ENCODE data around the gene KIF16B.

Gene KIF16B

GRCh38 chr20:16346956-16347355 is 226.3 kb downstream of the KIF16B start:
- DNase-seq: no peak

GRCh38 chr20:16337707-16338106 is 235.5 kb downstream of the KIF16B start:
- no peak for DNase-seq

- no peak for DNase-seq
These were observed 245.6 kb downstream of the KIF16B start for GRCh38 chr20:16327606-16328005.

GRCh38 chr20:16321291-16321690 is 252.0 kb downstream of the KIF16B start:
- DNase-seq: no peak

GRCh38 chr20:16317445-16318362 is 255.5 kb downstream of the KIF16B start:
- DNase-seq: no peak

GRCh38 chr20:16316513-16316912 is 256.7 kb downstream of the KIF16B start:
- no peak for DNase-seq

GRCh38 chr20:16314748-16315159 is 258.5 kb downstream of the KIF16B start:
- no peak for DNase-seq

- no peak for DNase-seq
These were observed 258.9 kb downstream of the KIF16B start for GRCh38 chr20:16314320-16314719.

GRCh38 chr20:16313917-16314316 is 259.3 kb downstream of the KIF16B start:
- DNase-seq: no peak

GRCh38 chr20:16312998-16313397 is 260.2 kb downstream of the KIF16B start:
- no peak for DNase-seq

GRCh38 chr20:16311756-16312155 is 261.5 kb downstream of the KIF16B start:
- DNase-seq: no peak

GRCh38 chr20:16308754-16309153 is 264.5 kb downstream of the KIF16B start:
- no peak for DNase-seq

- DNase-seq: no peak
These were observed 270.4 kb downstream of the KIF16B start for GRCh38 chr20:16302818-16303217.

- DNase-seq: no peak
These were observed 271.3 kb downstream of the KIF16B start for GRCh38 chr20:16301986-16302385.

GRCh38 chr20:16299897-16300296 is 273.4 kb downstream of the KIF16B start:
- no peak for DNase-seq

- no peak for DNase-seq
These were observed 276.3 kb downstream of the KIF16B start for GRCh38 chr20:16296931-16297330.

- no peak for DNase-seq
These were observed 277.7 kb downstream of the KIF16B start for GRCh38 chr20:16295534-16295933.

- peak; percentile 20 for DNase-seq
These were observed 279.7 kb downstream of the KIF16B start for GRCh38 chr20:16293590-16293989.

GRCh38 chr20:16292226-16292880 is 280.9 kb downstream of the KIF16B start:
- no peak for DNase-seq

- no peak for DNase-seq
These were observed 282.9 kb downstream of the KIF16B start for GRCh38 chr20:16290358-16290757.

GRCh38 chr20:16287776-16288175 is 285.5 kb downstream of the KIF16B start:
- DNase-seq: no peak

- no peak for DNase-seq
These were observed 286.6 kb downstream of the KIF16B start for GRCh38 chr20:16286601-16287000.

- DNase-seq: no peak
These were observed 288.7 kb downstream of the KIF16B start for GRCh38 chr20:16284385-16285100.

GRCh38 chr20:16283978-16284377 is 289.3 kb downstream of the KIF16B start:
- no peak for DNase-seq
